HEK293 (cell line): Measurements from ENCODE around the gene PLBD2.

Source experiments
- CTCF ChIP-seq: fragments of 450-650 bp; formaldehyde crosslinking; IDR thresholded peaks from 2 replicates; pipeline ENCODE4 v1.5.1; 2016; ENCODE audit warnings: missing biosample characterization, missing genetic modification characterization
- MZF1 ChIP-seq: fragments of 450-650 bp; formaldehyde crosslinking; IDR thresholded peaks from 2 replicates; pipeline ENCODE4 v1.5.1; 2017; ENCODE audit warnings: missing biosample characterization, missing genetic modification characterization, borderline replicate concordance
- TCF7L2 ChIP-seq: IDR thresholded peaks from 2 replicates; pipeline ENCODE4 v1.6.1; 2011; ENCODE audit warnings: low read depth, mild to moderate bottlenecking, inconsistent platforms, low read length, moderate library complexity, borderline replicate concordance
- ZNF175 ChIP-seq: fragments of 450-650 bp; formaldehyde crosslinking; IDR thresholded peaks from 2 replicates; pipeline ENCODE4 v1.5.1; 2016; ENCODE audit warnings: missing biosample characterization, missing genetic modification characterization

GRCh38 chr12:113391650-113392337 is 33.4 kb downstream of the PLBD2 start:
- TF ChIP-seq CTCF (tag by site-specific recombination) (no peak), MZF1 (tag by site-specific recombination) (no peak), ZNF175 (tag by site-specific recombination) (no peak), TCF7L2 (no peak)
